SK-N-SH (cell line): Measurements from ENCODE around the gene STK39. TPM values are rescaled to one million over a fixed set of nuclear protein-coding genes. Genes with fewer than 3 reads are reported as not detected.

Source experiments
- CTCF ChIA-PET: fragments of 300-600, 350-600 bp; formaldehyde crosslinking; extraction: SDS; loops from one replicate; lab custom pipeline; 2021; lab: Yijun Ruan, JAX
- POLR2A ChIA-PET: fragments of 350-600 bp; sonication (Branson Sonifier 250); formaldehyde crosslinking; extraction: SDS; loops from one replicate; lab custom pipeline; 2020; ENCODE audit warnings: antibody characterized with exemption, inconsistent platforms; lab: Yijun Ruan, JAX
- DNase-seq: peaks from one replicate; pipeline ENCODE4 v3.0.0; 2012
- H2AFZ ChIP-seq: fragments of 200-600 bp; sonication (generic); 2 replicates; pipeline ENCODE4 v1.8.1; 2016; ENCODE audit warnings: antibody characterized with exemption, mild to moderate bottlenecking, low read depth
- H3F3A ChIP-seq: fragments of 200-600 bp; sonication (generic); replicated peaks from 2 replicates; pipeline ENCODE3; 2016; ENCODE audit warnings: antibody characterized with exemption, mild to moderate bottlenecking; ENCODE audit not compliant: insufficient read depth
- H3K27ac ChIP-seq, 2 experiments: fragments of 200-500 bp in 1 of 2; fragments of 200-600 bp in 1 of 2; sonication (Bioruptor generic) in 1 of 2; sonication (generic), shearing (Covaris generic) in 1 of 2; 2 replicates each; pipeline versions ENCODE4 v1.5.1 to v1.6.1; 2014 to 2016; ENCODE audit warnings: low read depth in 2 of 2, inconsistent platforms in 1 of 2, low read length in 1 of 2, mild to moderate bottlenecking in 1 of 2, mixed read lengths in 1 of 2
- H3K27me3 ChIP-seq: fragments of 200-600 bp; sonication (generic), shearing (Covaris generic); 2 replicates; pipeline ENCODE4 v1.6.1; 2016; ENCODE audit warnings: mixed run types; ENCODE audit not compliant: insufficient read depth
- H3K36me3 ChIP-seq, 2 experiments: fragments of 200-500 bp in 1 of 2; fragments of 200-600 bp in 1 of 2; sonication (Bioruptor generic) in 1 of 2; sonication (generic) in 1 of 2; replicated peaks in 1 of 2; 2 replicates each; pipeline versions ENCODE3 to v1.5.1; 2014 to 2016; ENCODE audit warnings: low read length in 1 of 2, mild to moderate bottlenecking in 1 of 2; ENCODE audit not compliant: insufficient read depth in 2 of 2, control insufficient read depth in 1 of 2
- H3K4me1 ChIP-seq, 2 experiments: fragments of 200-500 bp in 1 of 2; fragments of 200-600 bp in 1 of 2; sonication (Bioruptor generic) in 1 of 2; sonication (generic), shearing (Covaris generic) in 1 of 2; 2 replicates each; pipeline versions ENCODE4 v1.5.1 to v1.6.1; 2014 to 2016; ENCODE audit warnings: low read depth in 1 of 2, low read length in 1 of 2, mixed run types in 1 of 2; ENCODE audit not compliant: insufficient read depth in 2 of 2, control insufficient read depth in 1 of 2
- H3K4me2 ChIP-seq: fragments of 200-600 bp; sonication (generic), shearing (Covaris generic); 2 replicates; pipeline ENCODE4 v1.6.1; 2017; ENCODE audit warnings: mixed run types
- H3K4me3 ChIP-seq, 2 experiments: fragments of 200-500 bp in 1 of 2; fragments of 200-600 bp in 1 of 2; sonication (Bioruptor generic) in 1 of 2; sonication (generic), shearing (Covaris generic) in 1 of 2; 2 replicates each; pipeline versions ENCODE4 v1.5.1 to v1.8.1; 2014 to 2016; ENCODE audit warnings: low read depth in 2 of 2, inconsistent platforms in 1 of 2, low read length in 1 of 2, mild to moderate bottlenecking in 1 of 2, mixed read lengths in 1 of 2, moderate library complexity in 1 of 2
- H3K79me2 ChIP-seq: fragments of 200-600 bp; sonication (generic); 2 replicates; pipeline ENCODE4 v1.8.1; 2017; ENCODE audit warnings: mild to moderate bottlenecking; ENCODE audit not compliant: insufficient read depth
- H3K9ac ChIP-seq: fragments of 200-600 bp; sonication (generic); 2 replicates; pipeline ENCODE4 v1.6.1; 2017; ENCODE audit warnings: mixed run types
- H3K9me2 ChIP-seq: fragments of 200-600 bp; sonication (generic); 2 replicates; pipeline ENCODE4 v1.6.1; 2017; ENCODE audit warnings: mixed run types
- H3K9me3 ChIP-seq: fragments of 200-600 bp; sonication (generic); 2 replicates; pipeline ENCODE4 v1.6.1; 2017; ENCODE audit warnings: mixed run types, mild to moderate bottlenecking, moderate library complexity
- H4K20me1 ChIP-seq: fragments of 200-600 bp; sonication (generic); 2 replicates; pipeline ENCODE4 v1.6.1; 2017; ENCODE audit warnings: mild to moderate bottlenecking, mixed run types; ENCODE audit not compliant: insufficient read depth
- EZH2phosphoT487 ChIP-seq: fragments of 200-600 bp; sonication (generic); IDR thresholded peaks from 2 replicates; pipeline ENCODE4 v1.6.1; 2017; ENCODE audit warnings: low read depth, mixed run types, mild to moderate bottlenecking, antibody characterized with exemption, moderate library complexity, borderline replicate concordance
- FOSL2 ChIP-seq: IDR thresholded peaks from 2 replicates; pipeline ENCODE4 v1.4.0; 2012; ENCODE audit warnings: low read depth, mild to moderate bottlenecking, moderate library complexity, borderline replicate concordance
- FOXJ3 ChIP-seq: sonication (generic); formaldehyde crosslinking; IDR thresholded peaks from 2 replicates; pipeline ENCODE4 v1.5.1; 2020; ENCODE audit warnings: mild to moderate bottlenecking, missing genetic modification reagents
- GABPA ChIP-seq: IDR thresholded peaks from 2 replicates; pipeline ENCODE4 v1.4.0; 2012; ENCODE audit warnings: low read depth, mild to moderate bottlenecking
- MEF2A ChIP-seq: IDR thresholded peaks from 2 replicates; pipeline ENCODE4 v1.4.0; 2012; ENCODE audit warnings: low read depth, borderline replicate concordance
- NFIC ChIP-seq: IDR thresholded peaks from 2 replicates; pipeline ENCODE4 v1.4.0; 2012; ENCODE audit warnings: borderline replicate concordance
- PBX3 ChIP-seq: IDR thresholded peaks from 2 replicates; pipeline ENCODE4; 2012
- RAD21 ChIP-seq: IDR thresholded peaks from 2 replicates; pipeline ENCODE4 v1.6.1; 2012; ENCODE audit warnings: mild to moderate bottlenecking, low read length
- RXRA ChIP-seq: IDR thresholded peaks from 2 replicates; pipeline ENCODE4 v1.4.0; 2012; ENCODE audit warnings: low read depth, mild to moderate bottlenecking, borderline replicate concordance
- SMC3 ChIP-seq: IDR thresholded peaks from 2 replicates; pipeline ENCODE4 v1.6.1; 2012; ENCODE audit warnings: low read depth, low read length, improper control_type of control experiment
- TAF1 ChIP-seq: IDR thresholded peaks from 2 replicates; pipeline ENCODE4 v1.6.1; 2012; ENCODE audit warnings: low read depth, mild to moderate bottlenecking, low read length, moderate library complexity, borderline replicate concordance
- TCF12 ChIP-seq: IDR thresholded peaks from 2 replicates; pipeline ENCODE4 v1.4.0; 2012
- WGBS: methylation state at CpG from one replicate; pipeline ENCODE4 v1.1.6; 2017; ENCODE audit warnings: low lambda C conversion rate; 5-methylcytosine and 5-hydroxymethylcytosine counted together
- polyA plus RNA-seq, 3 experiments: library from polyadenylated mRNA; depleted of rRNA; stranded (reverse); fragments of >200 nt; gene quantifications; 2 replicates each; pipeline ENCODE4 v1.2.3, GENCODE V29; 2012

The STK39 gene
- polyA plus RNA-seq, 1 of the 3 experiments (the other 2 are of a cell fraction), result 9.6 TPM

- ChIA-PET CTCF (no interaction called here), POLR2A (no interaction called here)
- Histone ChIP-seq H3K27ac (peak overlapping the region in 1 of 2 experiments; percentile 23; a peak in 1 of 4 replicates), H3K79me2 (peaks cover 60% of the 10 kb centered on the region), H3K4me2 (peak overlapping the region; percentile 90), H3K9me3 (no peaks in the 10 kb centered on the region), H3F3A (peaks cover 13% of the 10 kb centered on the region), H3K4me3 (peak overlapping the region in 1 of 2 experiments; percentile 79; a peak in 2 of 4 replicates), H3K4me1 (peaks cover 24 to 25% of the 10 kb centered on the region in 2 experiments; a peak in 3 of 4 replicates), H3K36me3 (no peaks in the 10 kb centered on the region), H3K9ac (peak overlapping the region; percentile 6; the same call in 1 of the 2 replicates), H2AFZ (no peak overlapping the region), H3K9me2 (no peaks in the 10 kb centered on the region), H3K27me3 (no peaks in the 10 kb centered on the region), H4K20me1 (peaks cover 26% of the 10 kb centered on the region)
- DNase-seq, result no peak
- TF ChIP-seq GABPA, result no peak
- no peak for TF ChIP-seq SMC3
- TF ChIP-seq MEF2A, result no peak
- no peak for TF ChIP-seq RAD21
- no peak for TF ChIP-seq PBX3
- no peak for TF ChIP-seq TCF12
- TF ChIP-seq FOSL2, result 0 out of 2 replicates have a peak, but pooled peaks have one; percentile 22
- 76% methylated on average over 7 of the region's 7 CpGs for WGBS
These were observed 2.1 kb downstream of the STK39 start for GRCh38 chr2:168245074-168245825.

GRCh38 chr2:168244318-168244717, 3.1 kb downstream of the STK39 start:
- Histone ChIP-seq H3K9me2 (no peaks in the 10 kb centered on the region), H3K27me3 (no peaks in the 10 kb centered on the region), H3K4me3 (0 out of 4 replicates have a peak overlapping the region, but pooled peaks of 1 of the 2 experiments have one; percentile 13), H3K9ac (no peak overlapping the region), H3K9me3 (no peaks in the 10 kb centered on the region), H3K4me1 (peaks cover 24 to 25% of the 10 kb centered on the region in 2 experiments; a peak in 3 of 4 replicates), H3K4me2 (peak overlapping the region; percentile 38), H3K36me3 (no peaks in the 10 kb centered on the region), H3K79me2 (peaks cover 69% of the 10 kb centered on the region), H3K27ac (no peak overlapping the region), H3F3A (peaks cover 13% of the 10 kb centered on the region), H2AFZ (no peak overlapping the region), H4K20me1 (peaks cover 31% of the 10 kb centered on the region)
- TF ChIP-seq FOXJ3, result no peak
- TF ChIP-seq EZH2phosphoT487, result no peak
- POLR2A ChIA-PET, result no interaction called here
- WGBS, result 87% methylated on average over 8 of the region's 8 CpGs
- CTCF ChIA-PET, result no interaction called here
- DNase-seq, result no peak

- Histone ChIP-seq H2AFZ (no peak overlapping the region), H3K4me2 (no peak overlapping the region), H3K79me2 (peaks cover 82% of the 10 kb centered on the region), H3K4me1 (peaks cover 23 to 24% of the 10 kb centered on the region in 2 experiments; a peak in 3 of 4 replicates), H3K36me3 (no peaks in the 10 kb centered on the region), H3K9ac (no peak overlapping the region), H3F3A (peaks cover 13% of the 10 kb centered on the region), H3K4me3 (no peak overlapping the region), H3K27ac (no peak overlapping the region), H3K27me3 (no peaks in the 10 kb centered on the region), H3K9me2 (no peaks in the 10 kb centered on the region), H4K20me1 (peaks cover 35% of the 10 kb centered on the region), H3K9me3 (no peaks in the 10 kb centered on the region)
- POLR2A ChIA-PET, result no interaction called here
- DNase-seq, result no peak
- no peak for TF ChIP-seq SMC3
- no peak for TF ChIP-seq PBX3
- TF ChIP-seq TAF1, result no peak
- TF ChIP-seq NFIC, result no peak
- no peak for TF ChIP-seq RXRA
- CTCF ChIA-PET, result no interaction called here
- 97% methylated on average over 5 of the region's 5 CpGs for WGBS
These were observed 4.3 kb downstream of the STK39 start for GRCh38 chr2:168243061-168243460.
